Upper lobe of right lung (tissue), 1 donor: ENCODE results near the gene RNF115. TPM values are rescaled to one million over a fixed set of nuclear protein-coding genes. Genes with fewer than 3 reads are reported as not detected.
"Not testable (repeated sequence)": the region's sequence is repeated elsewhere in the genome, so short reads cannot be mapped to it uniquely, and the experiment has no call there.

ENCODE experiments used
- ATAC-seq: fragments of 200-7000 bp; cut with Tn5 transposase; one replicate; pipeline ENCODE4 v1.9.1; 2020; ENCODE audit warnings: mild to moderate bottlenecking, moderate library complexity
- DNase-seq: peaks from one replicate; pipeline ENCODE4 v3.0.0-alpha.2; 2020
- H3K27ac ChIP-seq: fragments of 200-600 bp; one replicate; pipeline ENCODE4 v1.8.0; 2022
- H3K27me3 ChIP-seq: fragments of 200-600 bp; one replicate; pipeline ENCODE4 v1.8.0; 2022; ENCODE audit warnings: mild to moderate bottlenecking
- H3K36me3 ChIP-seq: fragments of 200-600 bp; one replicate; pipeline ENCODE4 v1.8.0; 2022
- H3K4me1 ChIP-seq: fragments of 200-600 bp; one replicate; pipeline ENCODE4 v1.8.0; 2022
- H3K4me3 ChIP-seq: fragments of 200-600 bp; one replicate; pipeline ENCODE4 v1.8.0; 2022; ENCODE audit warnings: mild to moderate bottlenecking
- H3K9me3 ChIP-seq: fragments of 200-600 bp; one replicate; pipeline ENCODE4 v1.8.0; 2022
- intact Hi-C: fragments of 100-400 bp; cut with DNase I; formaldehyde crosslinking; loops from one replicate; pipeline ENCODE4 v1.11.0; 2022
- total RNA-seq: library from RNA; stranded (reverse); fragmentation: NEBNext Ultra II Directional; extraction: Animal tissue kit (Norgen Biotek cat#: 25700); gene quantifications from one replicate; pipeline ENCODE4 v1.2.1, GENCODE V29; 2021
- TF ChIP-seq, protein P1 (sequence below): fragments of 200-600 bp; IDR thresholded peaks from one replicate; pipeline ENCODE4 v1.8.0; 2022; ENCODE audit warnings: antibody characterized with exemption
- donor health status: DM: no; HTN: yes; CAD: no; lungs with severe emphysema.

Gene RNF115
- total RNA-seq, 1 donor from 2014 or later: 15.8 TPM

- no peaks in the 10 kb centered on the region for H3K4me1 ChIP-seq
- DNase-seq (no peak), ATAC-seq (no peak)
- H3K4me3 ChIP-seq: no peak overlapping the region
- H3K36me3 ChIP-seq: no peaks in the 10 kb centered on the region
- intact Hi-C loops: no loop called here
- H3K27me3 ChIP-seq: no peaks in the 10 kb centered on the region
- TF ChIP-seq, protein P1, sequence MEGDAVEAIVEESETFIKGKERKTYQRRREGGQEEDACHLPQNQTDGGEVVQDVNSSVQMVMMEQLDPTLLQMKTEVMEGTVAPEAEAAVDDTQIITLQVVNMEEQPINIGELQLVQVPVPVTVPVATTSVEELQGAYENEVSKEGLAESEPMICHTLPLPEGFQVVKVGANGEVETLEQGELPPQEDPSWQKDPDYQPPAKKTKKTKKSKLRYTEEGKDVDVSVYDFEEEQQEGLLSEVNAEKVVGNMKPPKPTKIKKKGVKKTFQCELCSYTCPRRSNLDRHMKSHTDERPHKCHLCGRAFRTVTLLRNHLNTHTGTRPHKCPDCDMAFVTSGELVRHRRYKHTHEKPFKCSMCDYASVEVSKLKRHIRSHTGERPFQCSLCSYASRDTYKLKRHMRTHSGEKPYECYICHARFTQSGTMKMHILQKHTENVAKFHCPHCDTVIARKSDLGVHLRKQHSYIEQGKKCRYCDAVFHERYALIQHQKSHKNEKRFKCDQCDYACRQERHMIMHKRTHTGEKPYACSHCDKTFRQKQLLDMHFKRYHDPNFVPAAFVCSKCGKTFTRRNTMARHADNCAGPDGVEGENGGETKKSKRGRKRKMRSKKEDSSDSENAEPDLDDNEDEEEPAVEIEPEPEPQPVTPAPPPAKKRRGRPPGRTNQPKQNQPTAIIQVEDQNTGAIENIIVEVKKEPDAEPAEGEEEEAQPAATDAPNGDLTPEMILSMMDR: no peak
- no peak overlapping the region for H3K27ac ChIP-seq
- no peaks in the 10 kb centered on the region for H3K9me3 ChIP-seq
Observed at GRCh38 chr1:145730900-145731299, 93.0 kb downstream of the RNF115 start.

DNA sequence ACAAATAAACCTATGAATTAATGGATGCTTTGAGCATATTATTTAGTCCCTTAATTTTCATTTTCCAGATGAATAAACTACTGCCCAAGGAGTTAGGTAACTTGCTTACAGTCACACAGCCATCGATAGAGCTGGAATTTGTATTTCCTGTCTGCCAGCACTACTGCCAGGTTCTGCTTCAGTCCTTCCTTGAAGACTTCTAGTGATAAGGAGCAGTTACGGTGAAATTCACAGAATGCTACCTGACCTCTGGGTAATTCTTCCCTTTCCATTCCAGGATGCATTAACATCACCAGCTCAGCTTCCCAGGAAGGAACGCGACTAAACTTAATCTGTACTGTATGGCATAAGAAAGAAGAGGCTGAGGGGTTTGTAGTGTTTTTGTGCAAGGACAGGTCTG is 93.4 kb downstream of the RNF115 start:
- H3K27me3 ChIP-seq: no peaks in the 10 kb centered on the region
- H3K27ac ChIP-seq: no peak overlapping the region
- H3K9me3 ChIP-seq: no peaks in the 10 kb centered on the region
- no peaks in the 10 kb centered on the region for H3K4me1 ChIP-seq
- DNase-seq (no peak), ATAC-seq (no peak)
- H3K4me3 ChIP-seq: no peak overlapping the region
- intact Hi-C loops: no loop called here
- TF ChIP-seq, protein P1: no peak
- H3K36me3 ChIP-seq: no peaks in the 10 kb centered on the region

DNA sequence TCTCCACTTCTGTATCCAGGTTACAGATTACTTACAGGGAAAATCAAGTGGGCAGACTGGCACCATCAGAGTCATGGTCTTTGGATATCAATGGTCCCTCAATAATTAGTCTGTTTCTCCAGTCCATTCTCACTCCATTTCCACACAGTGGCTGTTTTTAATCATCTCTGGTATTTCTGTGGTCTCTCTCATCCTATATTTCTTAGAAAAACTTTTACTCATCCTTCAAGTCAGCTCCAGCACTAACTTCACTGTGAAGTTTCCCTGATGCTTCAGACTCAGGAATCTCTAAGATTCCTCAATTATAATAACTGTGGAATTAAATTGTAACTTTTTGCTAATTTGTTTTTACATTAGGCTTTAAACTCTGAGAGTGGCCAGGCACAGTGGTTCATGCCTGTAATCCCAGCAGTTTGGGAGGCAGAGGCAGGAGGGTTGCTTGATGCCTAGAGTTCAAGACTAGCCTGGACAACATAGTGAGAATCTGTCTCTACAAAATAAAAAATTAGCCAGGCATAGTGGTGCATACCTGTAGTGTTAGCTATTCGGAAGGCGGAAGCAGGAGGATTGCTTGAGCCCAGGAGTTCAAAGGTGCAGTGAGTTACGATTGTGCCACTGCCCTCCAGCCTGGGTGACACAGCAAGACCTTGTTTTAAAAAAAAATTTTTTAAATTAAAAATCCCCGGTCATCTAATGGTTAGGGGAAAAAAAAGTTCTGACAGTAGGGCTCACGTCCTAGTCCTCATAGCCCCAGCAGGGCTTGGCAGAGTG is 94.0 kb downstream of the RNF115 start:
- Histone ChIP-seq H3K4me3 (no peak overlapping the region), H3K27me3 (no peaks in the 10 kb centered on the region), H3K4me1 (no peaks in the 10 kb centered on the region), H3K9me3 (no peaks in the 10 kb centered on the region), H3K36me3 (no peaks in the 10 kb centered on the region), H3K27ac (no peak overlapping the region)
- DNase-seq (no peak), ATAC-seq (no peak)
- intact Hi-C loops: no loop called here
- TF ChIP-seq, protein P1: no peak

- no peaks in the 10 kb centered on the region for H3K4me1 ChIP-seq
- no peak overlapping the region for H3K27ac ChIP-seq
- intact Hi-C loops: no loop called here
- no peak overlapping the region for H3K4me3 ChIP-seq
- H3K9me3 ChIP-seq: no peaks in the 10 kb centered on the region
- ATAC-seq (no peak), DNase-seq (no peak)
- H3K36me3 ChIP-seq: no peaks in the 10 kb centered on the region
- H3K27me3 ChIP-seq: no peaks in the 10 kb centered on the region
- TF ChIP-seq, protein P1: no peak
Observed at GRCh38 chr1:145729196-145729595, 94.7 kb downstream of the RNF115 start.

- H3K4me3 ChIP-seq, DNase-seq, H3K36me3 ChIP-seq, intact Hi-C loops, ATAC-seq, H3K4me1 ChIP-seq, H3K27ac ChIP-seq, H3K9me3 ChIP-seq, H3K27me3 ChIP-seq: not testable (repeated sequence)
Observed at GRCh38 chr1:145726193-145726592, 97.7 kb downstream of the RNF115 start.

- Histone ChIP-seq H3K4me1 (no peaks in the 10 kb centered on the region), H3K4me3 (peak overlapping the region; percentile 15), H3K27me3 (peaks cover 11% of the 10 kb centered on the region), H3K36me3 (no peaks in the 10 kb centered on the region), H3K9me3 (no peaks in the 10 kb centered on the region), H3K27ac (no peak overlapping the region)
- ATAC-seq (peak; percentile 97), DNase-seq (peak; percentile 83)
- intact Hi-C loops: no loop called here
- TF ChIP-seq, protein P1: peak; percentile 96
Observed at GRCh38 chr1:145720878-145721671, 102.8 kb downstream of the RNF115 start.
